SJCRH30 (cell line): ENCODE measurements around the gene ATP9B. TPM values are rescaled to one million over a fixed set of nuclear protein-coding genes. Genes with fewer than 3 reads are reported as not detected.
A peak's percentile ranks its signal among the peaks of the same experiment; 100 is the strongest.

Source experiments
- DNase-seq, 2 experiments: peaks; one replicate each; pipeline ENCODE4 v3.0.0-alpha.2; 2015 to 2020
- H3K27ac ChIP-seq: fragments of 250-450 bp; sonication (Bioruptor Pico); 2 replicates; pipeline ENCODE4 v1.5.1; 2020; ENCODE audit warnings: mild to moderate bottlenecking, moderate library complexity
- H3K27me3 ChIP-seq: fragments of 250-450 bp; sonication (Bioruptor Pico); 2 replicates; pipeline ENCODE4 v1.5.1; 2020; ENCODE audit warnings: mild to moderate bottlenecking, moderate library complexity
- H3K36me3 ChIP-seq: fragments of 250-450 bp; sonication (Bioruptor Pico); 2 replicates; pipeline ENCODE4 v1.5.1; 2020; ENCODE audit warnings: mild to moderate bottlenecking, moderate library complexity
- H3K4me1 ChIP-seq: fragments of 250-450 bp; sonication (Bioruptor Pico); 2 replicates; pipeline ENCODE4 v1.5.1; 2020; ENCODE audit warnings: mild to moderate bottlenecking, moderate library complexity
- H3K4me3 ChIP-seq: fragments of 250-450 bp; sonication (Bioruptor Pico); 2 replicates; pipeline ENCODE4 v1.5.1; 2020; ENCODE audit warnings: mild to moderate bottlenecking, moderate library complexity
- H3K9me3 ChIP-seq: fragments of 250-450 bp; sonication (Bioruptor Pico); replicated peaks from 2 replicates; pipeline ENCODE4 v1.5.1; 2020; ENCODE audit warnings: mild to moderate bottlenecking, moderate library complexity
- total RNA-seq: library from RNA; depleted of rRNA; stranded (reverse); fragments of >200 nt; shearing (Covaris generic); gene quantifications from 2 replicates; pipeline ENCODE4 v1.2.3, GENCODE V29; 2014

ATP9B gene
- total RNA-seq, 1 experiment from 2014 or later = 10.0 TPM

GRCh38 chr18:79385326-79385707, 316.1 kb downstream of the ATP9B start:
- Histone ChIP-seq H3K27ac (no peak overlapping the region), H3K4me1 (peaks cover 18% of the 10 kb centered on the region), H3K27me3 (no peaks in the 10 kb centered on the region), H3K9me3 (no peaks in the 10 kb centered on the region), H3K4me3 (no peak overlapping the region), H3K36me3 (no peaks in the 10 kb centered on the region)
- DNase-seq = no peak

- no peak overlapping the region for H3K4me3 ChIP-seq
- peaks cover 18% of the 10 kb centered on the region for H3K4me1 ChIP-seq
- no peak overlapping the region for H3K27ac ChIP-seq
- H3K36me3 ChIP-seq = no peaks in the 10 kb centered on the region
- H3K9me3 ChIP-seq = no peaks in the 10 kb centered on the region
- peak; percentile 38 to 55 for DNase-seq
- no peaks in the 10 kb centered on the region for H3K27me3 ChIP-seq
These were observed 316.6 kb downstream of the ATP9B start for GRCh38 chr18:79385708-79386341.

GRCh38 chr18:79386547-79386946, 317.4 kb downstream of the ATP9B start:
- H3K9me3 ChIP-seq = no peaks in the 10 kb centered on the region
- peaks cover 18% of the 10 kb centered on the region for H3K4me1 ChIP-seq
- no peak for DNase-seq
- no peak overlapping the region for H3K27ac ChIP-seq
- H3K36me3 ChIP-seq = no peaks in the 10 kb centered on the region
- H3K27me3 ChIP-seq = no peaks in the 10 kb centered on the region
- no peak overlapping the region for H3K4me3 ChIP-seq

GRCh38 chr18:79387214-79387613, 318.0 kb downstream of the ATP9B start:
- no peak for DNase-seq
- Histone ChIP-seq H3K36me3 (no peaks in the 10 kb centered on the region), H3K9me3 (no peaks in the 10 kb centered on the region), H3K4me3 (no peak overlapping the region), H3K27ac (no peak overlapping the region), H3K27me3 (no peaks in the 10 kb centered on the region), H3K4me1 (peaks cover 18% of the 10 kb centered on the region)

GRCh38 chr18:79387615-79388014, 318.4 kb downstream of the ATP9B start:
- no peaks in the 10 kb centered on the region for H3K9me3 ChIP-seq
- no peak overlapping the region for H3K27ac ChIP-seq
- DNase-seq = no peak
- no peaks in the 10 kb centered on the region for H3K36me3 ChIP-seq
- H3K27me3 ChIP-seq = no peaks in the 10 kb centered on the region
- H3K4me1 ChIP-seq = peaks cover 18% of the 10 kb centered on the region
- H3K4me3 ChIP-seq = no peak overlapping the region

- peaks cover 18% of the 10 kb centered on the region for H3K4me1 ChIP-seq
- no peak for DNase-seq
- no peak overlapping the region for H3K4me3 ChIP-seq
- H3K9me3 ChIP-seq = no peaks in the 10 kb centered on the region
- H3K27me3 ChIP-seq = no peaks in the 10 kb centered on the region
- H3K27ac ChIP-seq = no peak overlapping the region
- no peaks in the 10 kb centered on the region for H3K36me3 ChIP-seq
These were observed 318.8 kb downstream of the ATP9B start for GRCh38 chr18:79388043-79388442.

GRCh38 chr18:79389689-79390088, 320.5 kb downstream of the ATP9B start:
- H3K36me3 ChIP-seq = no peaks in the 10 kb centered on the region
- no peaks in the 10 kb centered on the region for H3K9me3 ChIP-seq
- H3K27ac ChIP-seq = no peak overlapping the region
- no peaks in the 10 kb centered on the region for H3K27me3 ChIP-seq
- H3K4me3 ChIP-seq = no peak overlapping the region
- DNase-seq = no peak
- H3K4me1 ChIP-seq = peaks cover 18% of the 10 kb centered on the region

GRCh38 chr18:79392226-79392625, 323.0 kb downstream of the ATP9B start:
- no peaks in the 10 kb centered on the region for H3K36me3 ChIP-seq
- no peaks in the 10 kb centered on the region for H3K9me3 ChIP-seq
- no peak overlapping the region for H3K27ac ChIP-seq
- peaks cover 9% of the 10 kb centered on the region for H3K4me1 ChIP-seq
- H3K4me3 ChIP-seq = no peak overlapping the region
- no peaks in the 10 kb centered on the region for H3K27me3 ChIP-seq
- DNase-seq = no peak

GRCh38 chr18:79393181-79393634, 324.0 kb downstream of the ATP9B start:
- Histone ChIP-seq H3K27ac (peak overlapping the region; percentile 27; the same call in 1 of the 2 replicates), H3K4me3 (peak overlapping the region; percentile 54), H3K9me3 (no peaks in the 10 kb centered on the region), H3K4me1 (peaks cover 7% of the 10 kb centered on the region), H3K27me3 (no peaks in the 10 kb centered on the region), H3K36me3 (no peaks in the 10 kb centered on the region)
- DNase-seq = peak in 1 of 2 experiments; percentile 44

- no peaks in the 10 kb centered on the region for H3K9me3 ChIP-seq
- peaks cover under 1% of the 10 kb centered on the region; the same call in 1 of the 2 replicates for H3K4me1 ChIP-seq
- peak overlapping the region; percentile 72 for H3K27ac ChIP-seq
- H3K4me3 ChIP-seq = peak overlapping the region; percentile 54
- DNase-seq = peak; percentile 81 to 83
- no peaks in the 10 kb centered on the region for H3K36me3 ChIP-seq
- H3K27me3 ChIP-seq = no peaks in the 10 kb centered on the region
These were observed 324.7 kb downstream of the ATP9B start for GRCh38 chr18:79393635-79394533.

- no peaks in the 10 kb centered on the region for H3K27me3 ChIP-seq
- H3K27ac ChIP-seq = peak overlapping the region; percentile 72
- peak overlapping the region; percentile 54 for H3K4me3 ChIP-seq
- no peaks in the 10 kb centered on the region for H3K9me3 ChIP-seq
- DNase-seq = peak; percentile 38 to 54
- H3K36me3 ChIP-seq = no peaks in the 10 kb centered on the region
- H3K4me1 ChIP-seq = no peaks in the 10 kb centered on the region
These were observed 325.5 kb downstream of the ATP9B start for GRCh38 chr18:79394534-79395307.

GRCh38 chr18:79395308-79395640, 326.1 kb downstream of the ATP9B start:
- peak in 1 of 2 experiments; percentile 21 for DNase-seq
- Histone ChIP-seq H3K9me3 (no peaks in the 10 kb centered on the region), H3K36me3 (no peaks in the 10 kb centered on the region), H3K27me3 (no peaks in the 10 kb centered on the region), H3K4me3 (peak overlapping the region; percentile 54), H3K27ac (no peak overlapping the region; the same call in 1 of the 2 replicates), H3K4me1 (no peaks in the 10 kb centered on the region)

- peak within 1 kb of the TSS; percentile 72 for H3K27ac ChIP-seq
These were observed 326.7 kb downstream of the ATP9B start, which contains the start of gene NFATC1 for GRCh38 chr18:79395761-79396404. TSS of gene NFATC1 (plus strand) at chr18:79395930. CDS start at chr18:79396225, 295 bp downstream.

More at GRCh38 chr18:79395761-79396404, 326.7 kb downstream of the ATP9B start, which contains the start of gene NFATC1:
- H3K36me3 ChIP-seq = no peaks in the 10 kb centered on the region
- DNase-seq = peak; percentile 66 to 67
- H3K4me3 ChIP-seq = peak within 1 kb of the TSS; percentile 66
- no peaks in the 10 kb centered on the region for H3K9me3 ChIP-seq
- no peaks in the 10 kb centered on the region for H3K4me1 ChIP-seq
- H3K27me3 ChIP-seq = no peaks in the 10 kb centered on the region
